ENCODE measurements around the gene CCL17. TPM values are rescaled to one million over a fixed set of nuclear protein-coding genes. Genes with fewer than 3 reads are reported as not detected.

Gene CCL17
- total and polyA plus RNA-seq, 10 of the 15 experiments (the other 5 are each of a cell fraction or from before 2014, with no cell fraction given) = 1.2 to 84.9 (median 34.2) TPM

DNA sequence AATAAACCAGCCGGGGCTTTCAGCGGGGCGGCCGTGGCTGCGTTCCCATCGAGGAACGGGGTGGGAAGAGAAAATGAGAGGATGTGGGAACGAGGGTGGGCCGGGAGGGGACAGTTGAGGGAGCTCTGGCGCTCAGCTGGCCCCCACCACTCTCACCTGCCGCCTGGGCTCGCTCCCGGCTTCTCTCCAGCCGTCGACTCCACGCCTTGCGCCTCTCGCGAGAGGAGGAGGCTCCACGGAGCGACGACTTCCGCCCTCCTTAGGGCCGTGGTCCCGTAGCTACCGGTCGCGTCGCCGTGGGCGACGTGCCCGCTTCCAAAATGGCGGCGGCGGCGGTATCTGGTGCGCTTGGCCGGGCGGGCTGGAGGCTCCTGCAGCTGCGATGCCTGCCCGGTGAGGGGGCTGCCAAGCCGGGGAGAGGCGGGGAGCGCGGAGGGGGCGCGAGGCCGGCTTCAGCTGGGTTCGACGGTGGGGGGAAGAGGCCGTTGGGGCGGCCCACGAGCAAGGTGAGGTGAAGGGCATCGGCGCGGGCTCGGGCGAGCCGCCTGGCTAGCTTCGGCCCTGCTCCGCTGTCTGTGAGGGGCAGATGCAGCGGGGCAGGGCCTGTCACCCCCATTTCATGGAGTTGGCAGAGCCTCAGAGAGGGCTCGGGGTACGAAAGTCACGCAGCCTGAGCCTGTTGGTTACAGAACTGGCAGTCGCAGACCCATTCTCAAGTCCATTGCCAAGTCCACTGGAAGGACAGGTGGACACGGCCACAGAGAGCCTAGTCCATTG, 42.8 kb downstream of the CCL17 start, which contains the start of the genes CIAPIN1 and COQ9 (continued):
- TF ChIP-seq, protein P1, sequence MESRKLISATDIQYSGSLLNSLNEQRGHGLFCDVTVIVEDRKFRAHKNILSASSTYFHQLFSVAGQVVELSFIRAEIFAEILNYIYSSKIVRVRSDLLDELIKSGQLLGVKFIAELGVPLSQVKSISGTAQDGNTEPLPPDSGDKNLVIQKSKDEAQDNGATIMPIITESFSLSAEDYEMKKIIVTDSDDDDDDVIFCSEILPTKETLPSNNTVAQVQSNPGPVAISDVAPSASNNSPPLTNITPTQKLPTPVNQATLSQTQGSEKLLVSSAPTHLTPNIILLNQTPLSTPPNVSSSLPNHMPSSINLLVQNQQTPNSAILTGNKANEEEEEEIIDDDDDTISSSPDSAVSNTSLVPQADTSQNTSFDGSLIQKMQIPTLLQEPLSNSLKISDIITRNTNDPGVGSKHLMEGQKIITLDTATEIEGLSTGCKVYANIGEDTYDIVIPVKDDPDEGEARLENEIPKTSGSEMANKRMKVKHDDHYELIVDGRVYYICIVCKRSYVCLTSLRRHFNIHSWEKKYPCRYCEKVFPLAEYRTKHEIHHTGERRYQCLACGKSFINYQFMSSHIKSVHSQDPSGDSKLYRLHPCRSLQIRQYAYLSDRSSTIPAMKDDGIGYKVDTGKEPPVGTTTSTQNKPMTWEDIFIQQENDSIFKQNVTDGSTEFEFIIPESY (IDR thresholded peaks at IDR 0.05) = no peak
- TF ChIP-seq, protein P2, sequence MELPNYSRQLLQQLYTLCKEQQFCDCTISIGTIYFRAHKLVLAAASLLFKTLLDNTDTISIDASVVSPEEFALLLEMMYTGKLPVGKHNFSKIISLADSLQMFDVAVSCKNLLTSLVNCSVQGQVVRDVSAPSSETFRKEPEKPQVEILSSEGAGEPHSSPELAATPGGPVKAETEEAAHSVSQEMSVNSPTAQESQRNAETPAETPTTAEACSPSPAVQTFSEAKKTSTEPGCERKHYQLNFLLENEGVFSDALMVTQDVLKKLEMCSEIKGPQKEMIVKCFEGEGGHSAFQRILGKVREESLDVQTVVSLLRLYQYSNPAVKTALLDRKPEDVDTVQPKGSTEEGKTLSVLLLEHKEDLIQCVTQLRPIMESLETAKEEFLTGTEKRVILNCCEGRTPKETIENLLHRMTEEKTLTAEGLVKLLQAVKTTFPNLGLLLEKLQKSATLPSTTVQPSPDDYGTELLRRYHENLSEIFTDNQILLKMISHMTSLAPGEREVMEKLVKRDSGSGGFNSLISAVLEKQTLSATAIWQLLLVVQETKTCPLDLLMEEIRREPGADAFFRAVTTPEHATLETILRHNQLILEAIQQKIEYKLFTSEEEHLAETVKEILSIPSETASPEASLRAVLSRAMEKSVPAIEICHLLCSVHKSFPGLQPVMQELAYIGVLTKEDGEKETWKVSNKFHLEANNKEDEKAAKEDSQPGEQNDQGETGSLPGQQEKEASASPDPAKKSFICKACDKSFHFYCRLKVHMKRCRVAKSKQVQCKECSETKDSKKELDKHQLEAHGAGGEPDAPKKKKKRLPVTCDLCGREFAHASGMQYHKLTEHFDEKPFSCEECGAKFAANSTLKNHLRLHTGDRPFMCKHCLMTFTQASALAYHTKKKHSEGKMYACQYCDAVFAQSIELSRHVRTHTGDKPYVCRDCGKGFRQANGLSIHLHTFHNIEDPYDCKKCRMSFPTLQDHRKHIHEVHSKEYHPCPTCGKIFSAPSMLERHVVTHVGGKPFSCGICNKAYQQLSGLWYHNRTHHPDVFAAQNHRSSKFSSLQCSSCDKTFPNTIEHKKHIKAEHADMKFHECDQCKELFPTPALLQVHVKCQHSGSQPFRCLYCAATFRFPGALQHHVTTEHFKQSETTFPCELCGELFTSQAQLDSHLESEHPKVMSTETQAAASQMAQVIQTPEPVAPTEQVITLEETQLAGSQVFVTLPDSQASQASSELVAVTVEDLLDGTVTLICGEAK (IDR thresholded peaks at IDR 0.05; ENCODE audit: borderline replicate concordance) = peak; percentile 82
- TF ChIP-seq, protein P3, sequence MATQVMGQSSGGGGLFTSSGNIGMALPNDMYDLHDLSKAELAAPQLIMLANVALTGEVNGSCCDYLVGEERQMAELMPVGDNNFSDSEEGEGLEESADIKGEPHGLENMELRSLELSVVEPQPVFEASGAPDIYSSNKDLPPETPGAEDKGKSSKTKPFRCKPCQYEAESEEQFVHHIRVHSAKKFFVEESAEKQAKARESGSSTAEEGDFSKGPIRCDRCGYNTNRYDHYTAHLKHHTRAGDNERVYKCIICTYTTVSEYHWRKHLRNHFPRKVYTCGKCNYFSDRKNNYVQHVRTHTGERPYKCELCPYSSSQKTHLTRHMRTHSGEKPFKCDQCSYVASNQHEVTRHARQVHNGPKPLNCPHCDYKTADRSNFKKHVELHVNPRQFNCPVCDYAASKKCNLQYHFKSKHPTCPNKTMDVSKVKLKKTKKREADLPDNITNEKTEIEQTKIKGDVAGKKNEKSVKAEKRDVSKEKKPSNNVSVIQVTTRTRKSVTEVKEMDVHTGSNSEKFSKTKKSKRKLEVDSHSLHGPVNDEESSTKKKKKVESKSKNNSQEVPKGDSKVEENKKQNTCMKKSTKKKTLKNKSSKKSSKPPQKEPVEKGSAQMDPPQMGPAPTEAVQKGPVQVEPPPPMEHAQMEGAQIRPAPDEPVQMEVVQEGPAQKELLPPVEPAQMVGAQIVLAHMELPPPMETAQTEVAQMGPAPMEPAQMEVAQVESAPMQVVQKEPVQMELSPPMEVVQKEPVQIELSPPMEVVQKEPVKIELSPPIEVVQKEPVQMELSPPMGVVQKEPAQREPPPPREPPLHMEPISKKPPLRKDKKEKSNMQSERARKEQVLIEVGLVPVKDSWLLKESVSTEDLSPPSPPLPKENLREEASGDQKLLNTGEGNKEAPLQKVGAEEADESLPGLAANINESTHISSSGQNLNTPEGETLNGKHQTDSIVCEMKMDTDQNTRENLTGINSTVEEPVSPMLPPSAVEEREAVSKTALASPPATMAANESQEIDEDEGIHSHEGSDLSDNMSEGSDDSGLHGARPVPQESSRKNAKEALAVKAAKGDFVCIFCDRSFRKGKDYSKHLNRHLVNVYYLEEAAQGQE (IDR thresholded peaks at IDR 0.05; ENCODE audit: low read depth, low read length) = 0 out of 2 replicates have a peak, but pooled peaks have one; percentile 17
- TF ChIP-seq STAT3 (IDR thresholded peaks at IDR 0.05; ENCODE audit: low read depth, low read length) = no peak
- peak; percentile 53; the same call in 1 of the 2 replicates for TF ChIP-seq SPI1 (IDR thresholded peaks at IDR 0.05; ENCODE audit: borderline replicate concordance, insufficient read depth, low read depth, low read length)
- no peak for TF ChIP-seq HDAC6 (IDR thresholded peaks at IDR 0.05; ENCODE audit: unreplicated experiment)
- TF ChIP-seq JUND (IDR thresholded peaks at IDR 0.05; ENCODE audit: low read depth, low read length) = no peak
- no peak for TF ChIP-seq WRNIP1 (IDR thresholded peaks at IDR 0.05; ENCODE audit: borderline replicate concordance, low read depth, low read length)
- TF ChIP-seq, protein P4, sequence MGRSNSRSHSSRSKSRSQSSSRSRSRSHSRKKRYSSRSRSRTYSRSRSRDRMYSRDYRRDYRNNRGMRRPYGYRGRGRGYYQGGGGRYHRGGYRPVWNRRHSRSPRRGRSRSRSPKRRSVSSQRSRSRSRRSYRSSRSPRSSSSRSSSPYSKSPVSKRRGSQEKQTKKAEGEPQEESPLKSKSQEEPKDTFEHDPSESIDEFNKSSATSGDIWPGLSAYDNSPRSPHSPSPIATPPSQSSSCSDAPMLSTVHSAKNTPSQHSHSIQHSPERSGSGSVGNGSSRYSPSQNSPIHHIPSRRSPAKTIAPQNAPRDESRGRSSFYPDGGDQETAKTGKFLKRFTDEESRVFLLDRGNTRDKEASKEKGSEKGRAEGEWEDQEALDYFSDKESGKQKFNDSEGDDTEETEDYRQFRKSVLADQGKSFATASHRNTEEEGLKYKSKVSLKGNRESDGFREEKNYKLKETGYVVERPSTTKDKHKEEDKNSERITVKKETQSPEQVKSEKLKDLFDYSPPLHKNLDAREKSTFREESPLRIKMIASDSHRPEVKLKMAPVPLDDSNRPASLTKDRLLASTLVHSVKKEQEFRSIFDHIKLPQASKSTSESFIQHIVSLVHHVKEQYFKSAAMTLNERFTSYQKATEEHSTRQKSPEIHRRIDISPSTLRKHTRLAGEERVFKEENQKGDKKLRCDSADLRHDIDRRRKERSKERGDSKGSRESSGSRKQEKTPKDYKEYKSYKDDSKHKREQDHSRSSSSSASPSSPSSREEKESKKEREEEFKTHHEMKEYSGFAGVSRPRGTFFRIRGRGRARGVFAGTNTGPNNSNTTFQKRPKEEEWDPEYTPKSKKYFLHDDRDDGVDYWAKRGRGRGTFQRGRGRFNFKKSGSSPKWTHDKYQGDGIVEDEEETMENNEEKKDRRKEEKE (IDR thresholded peaks at IDR 0.05) = no peak
- no peak for TF ChIP-seq NFYB (IDR thresholded peaks at IDR 0.05; ENCODE audit: insufficient read depth, low read depth, low read length)
- TF ChIP-seq CHD1 (IDR thresholded peaks at IDR 0.05; ENCODE audit: low read depth, low read length) = no peak
- TF ChIP-seq ZSCAN29 (IDR thresholded peaks at IDR 0.05) = no peak
- peak; percentile 99 for TF ChIP-seq CBFB (IDR thresholded peaks at IDR 0.05; ENCODE audit: low read depth)
- no peak for TF ChIP-seq ASH2L (IDR thresholded peaks at IDR 0.05; ENCODE audit: borderline replicate concordance, low read depth)
- TF ChIP-seq CBX5 (IDR thresholded peaks at IDR 0.05; ENCODE audit: low read depth) = no peak
